ENCODE results near the gene ZNF281.

Gene ZNF281

DNA sequence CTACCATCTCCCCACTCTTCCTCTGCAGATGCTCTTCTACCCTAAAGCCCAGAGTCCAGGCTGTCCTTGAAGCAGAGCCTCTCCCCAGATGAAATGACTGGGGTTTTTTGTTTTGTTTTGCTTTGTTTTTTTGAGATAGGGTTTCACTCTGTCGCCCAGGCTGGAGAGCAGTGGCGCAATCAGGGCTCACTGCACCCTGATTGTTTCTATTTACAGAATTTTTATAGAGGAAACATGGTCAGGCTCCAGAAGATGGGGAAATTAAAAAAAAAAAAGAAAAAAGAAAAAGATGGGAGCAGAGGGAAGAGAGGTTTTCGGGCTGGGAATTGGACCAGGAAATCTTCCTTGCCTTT lies 43.7 kb upstream of the ZNF281 start:
- Histone ChIP-seq H3K79me2 (ENCODE audit: control insufficient read depth, insufficient read depth, low read length, poor library complexity) (no peaks in the 10 kb centered on the region), H2BK5ac (ENCODE audit: low read depth, low read length, poor library complexity) (no peak overlapping the region), H2AFZ (ENCODE audit: insufficient read depth, low read length, poor library complexity) (no peak overlapping the region), H4K12ac (ENCODE audit: low read depth, low read length) (no peak overlapping the region), H3K23ac (ENCODE audit: low read length) (no peak overlapping the region), H3K27me3 (ENCODE audit: insufficient read depth, low read length) (no peaks in the 10 kb centered on the region), H3K18ac (ENCODE audit: low read length) (no peak overlapping the region), H3K4ac (ENCODE audit: low read depth, low read length) (no peak overlapping the region), H3K14ac (ENCODE audit: low read length) (no peak overlapping the region), H2BK12ac (ENCODE audit: low read length) (no peak overlapping the region), H3K79me1 (ENCODE audit: low read length) (no peaks in the 10 kb centered on the region), H3K36me3 (ENCODE audit: control insufficient read depth in 1 of 2, insufficient read depth in 2 of 2, low read length in 2 of 2) (no peaks in the 10 kb centered on the region), H2AK5ac (ENCODE audit: low read length) (no peak overlapping the region), H4K91ac (ENCODE audit: low read depth, low read length) (no peak overlapping the region), H3K4me1 (ENCODE audit: control insufficient read depth in 1 of 2, insufficient read depth in 2 of 2, low read length in 2 of 2) (no peaks in the 10 kb centered on the region), H3K4me2 (ENCODE audit: low read length) (no peak overlapping the region), H3K9me3 (ENCODE audit: insufficient read depth, low read depth, low read length) (no peaks in the 10 kb centered on the region), H3K9ac (ENCODE audit: low read length) (no peak overlapping the region), H3K4me3 (ENCODE audit: low read depth, low read length) (no peak overlapping the region), H3K27ac (ENCODE audit: low read depth, low read length) (no peak overlapping the region), H2BK120ac (ENCODE audit: insufficient read depth, low read length, poor library complexity) (no peak overlapping the region), H4K8ac (ENCODE audit: low read depth, low read length) (no peak overlapping the region)
- WGBS (ENCODE audit: extremely low coverage, insufficient coverage, insufficient read length), result no CpG with 5 or more reads among the region's 3 CpGs
- no peak for DNase-seq

GRCh38 chr1:200452850-200453552 lies 43.2 kb upstream of the ZNF281 start:
- no peak overlapping the region for H3K14ac ChIP-seq (ENCODE audit: low read length)
- H4K12ac ChIP-seq (ENCODE audit: low read depth, low read length), result no peak overlapping the region
- no peak overlapping the region for H2AFZ ChIP-seq (ENCODE audit: insufficient read depth, low read length, poor library complexity)
- H3K4me1 ChIP-seq (ENCODE audit: control insufficient read depth in 1 of 2, insufficient read depth in 2 of 2, low read length in 2 of 2), result no peaks in the 10 kb centered on the region
- no peak overlapping the region for H3K4me3 ChIP-seq (ENCODE audit: low read depth, low read length)
- H2AK5ac ChIP-seq (ENCODE audit: low read length), result no peak overlapping the region
- H3K79me2 ChIP-seq (ENCODE audit: control insufficient read depth, insufficient read depth, low read length, poor library complexity), result no peaks in the 10 kb centered on the region
- H3K9me3 ChIP-seq (ENCODE audit: insufficient read depth, low read depth, low read length), result no peaks in the 10 kb centered on the region
- WGBS (ENCODE audit: extremely low coverage, insufficient coverage, insufficient read length), result 100% methylated on average over 1 of the region's 8 CpGs
- no peak overlapping the region for H2BK5ac ChIP-seq (ENCODE audit: low read depth, low read length, poor library complexity)
- no peaks in the 10 kb centered on the region for H3K27me3 ChIP-seq (ENCODE audit: insufficient read depth, low read length)
- no peak overlapping the region for H3K4ac ChIP-seq (ENCODE audit: low read depth, low read length)
- no peak overlapping the region for H3K9ac ChIP-seq (ENCODE audit: low read length)
- H3K27ac ChIP-seq (ENCODE audit: low read depth, low read length), result no peak overlapping the region
- H3K36me3 ChIP-seq (ENCODE audit: control insufficient read depth in 1 of 2, insufficient read depth in 2 of 2, low read length in 2 of 2), result no peaks in the 10 kb centered on the region
- H3K79me1 ChIP-seq (ENCODE audit: low read length), result no peaks in the 10 kb centered on the region
- no peak overlapping the region for H2BK12ac ChIP-seq (ENCODE audit: low read length)
- H4K91ac ChIP-seq (ENCODE audit: low read depth, low read length), result no peak overlapping the region
- DNase-seq, result no peak
- H3K18ac ChIP-seq (ENCODE audit: low read length), result no peak overlapping the region
- H3K23ac ChIP-seq (ENCODE audit: low read length), result no peak overlapping the region
- no peak overlapping the region for H4K8ac ChIP-seq (ENCODE audit: low read depth, low read length)
- no peak overlapping the region for H3K4me2 ChIP-seq (ENCODE audit: low read length)
- no peak overlapping the region for H2BK120ac ChIP-seq (ENCODE audit: insufficient read depth, low read length, poor library complexity)

GRCh38 chr1:200448034-200448762 lies 38.4 kb upstream of the ZNF281 start:
- H3K23ac ChIP-seq (ENCODE audit: low read length), result no peak overlapping the region
- DNase-seq, result no peak
- no peak overlapping the region for H4K91ac ChIP-seq (ENCODE audit: low read depth, low read length)
- no peak overlapping the region for H3K9ac ChIP-seq (ENCODE audit: low read length)
- no peaks in the 10 kb centered on the region for H3K4me1 ChIP-seq (ENCODE audit: control insufficient read depth in 1 of 2, insufficient read depth in 2 of 2, low read length in 2 of 2)
- H3K4me3 ChIP-seq (ENCODE audit: low read depth, low read length), result no peak overlapping the region
- no peak overlapping the region for H4K12ac ChIP-seq (ENCODE audit: low read depth, low read length)
- H3K18ac ChIP-seq (ENCODE audit: low read length), result no peak overlapping the region
- no peak overlapping the region for H3K4me2 ChIP-seq (ENCODE audit: low read length)
- H3K27me3 ChIP-seq (ENCODE audit: insufficient read depth, low read length), result no peaks in the 10 kb centered on the region
- H2BK5ac ChIP-seq (ENCODE audit: low read depth, low read length, poor library complexity), result no peak overlapping the region
- H2BK12ac ChIP-seq (ENCODE audit: low read length), result no peak overlapping the region
- no CpG with 5 or more reads among the region's 6 CpGs for WGBS (ENCODE audit: extremely low coverage, insufficient coverage, insufficient read length)
- H3K4ac ChIP-seq (ENCODE audit: low read depth, low read length), result no peak overlapping the region
- H2AFZ ChIP-seq (ENCODE audit: insufficient read depth, low read length, poor library complexity), result no peak overlapping the region
- H2BK120ac ChIP-seq (ENCODE audit: insufficient read depth, low read length, poor library complexity), result no peak overlapping the region
- H3K27ac ChIP-seq (ENCODE audit: low read depth, low read length), result no peak overlapping the region
- no peak overlapping the region for H3K14ac ChIP-seq (ENCODE audit: low read length)
- H3K36me3 ChIP-seq (ENCODE audit: control insufficient read depth in 1 of 2, insufficient read depth in 2 of 2, low read length in 2 of 2), result no peaks in the 10 kb centered on the region
- H4K8ac ChIP-seq (ENCODE audit: low read depth, low read length), result no peak overlapping the region
- no peaks in the 10 kb centered on the region for H3K9me3 ChIP-seq (ENCODE audit: insufficient read depth, low read depth, low read length)
- no peaks in the 10 kb centered on the region for H3K79me1 ChIP-seq (ENCODE audit: low read length)
- H2AK5ac ChIP-seq (ENCODE audit: low read length), result no peak overlapping the region
- H3K79me2 ChIP-seq (ENCODE audit: control insufficient read depth, insufficient read depth, low read length, poor library complexity), result no peaks in the 10 kb centered on the region

GRCh38 chr1:200445213-200445612 lies 35.4 kb upstream of the ZNF281 start:
- H2AFZ ChIP-seq (ENCODE audit: insufficient read depth, low read length, poor library complexity), result no peak overlapping the region
- no peak overlapping the region for H3K18ac ChIP-seq (ENCODE audit: low read length)
- H2AK5ac ChIP-seq (ENCODE audit: low read length), result no peak overlapping the region
- H4K91ac ChIP-seq (ENCODE audit: low read depth, low read length), result no peak overlapping the region
- no peak overlapping the region for H3K4me2 ChIP-seq (ENCODE audit: low read length)
- no peak overlapping the region for H3K23ac ChIP-seq (ENCODE audit: low read length)
- no peak overlapping the region for H4K12ac ChIP-seq (ENCODE audit: low read depth, low read length)
- no peaks in the 10 kb centered on the region for H3K79me2 ChIP-seq (ENCODE audit: control insufficient read depth, insufficient read depth, low read length, poor library complexity)
- no peaks in the 10 kb centered on the region for H3K27me3 ChIP-seq (ENCODE audit: insufficient read depth, low read length)
- H3K79me1 ChIP-seq (ENCODE audit: low read length), result no peaks in the 10 kb centered on the region
- H3K9ac ChIP-seq (ENCODE audit: low read length), result no peak overlapping the region
- no peak overlapping the region for H2BK120ac ChIP-seq (ENCODE audit: insufficient read depth, low read length, poor library complexity)
- H3K36me3 ChIP-seq (ENCODE audit: control insufficient read depth in 1 of 2, insufficient read depth in 2 of 2, low read length in 2 of 2), result no peaks in the 10 kb centered on the region
- no peak overlapping the region for H3K4me3 ChIP-seq (ENCODE audit: low read depth, low read length)
- no peak overlapping the region for H3K14ac ChIP-seq (ENCODE audit: low read length)
- no peaks in the 10 kb centered on the region for H3K9me3 ChIP-seq (ENCODE audit: insufficient read depth, low read depth, low read length)
- H3K27ac ChIP-seq (ENCODE audit: low read depth, low read length), result no peak overlapping the region
- H2BK5ac ChIP-seq (ENCODE audit: low read depth, low read length, poor library complexity), result no peak overlapping the region
- H3K4me1 ChIP-seq (ENCODE audit: control insufficient read depth in 1 of 2, insufficient read depth in 2 of 2, low read length in 2 of 2), result no peaks in the 10 kb centered on the region
- WGBS (ENCODE audit: extremely low coverage, insufficient coverage, insufficient read length), result no CpG with 5 or more reads among the region's 1 CpG
- no peak overlapping the region for H3K4ac ChIP-seq (ENCODE audit: low read depth, low read length)
- DNase-seq, result no peak
- H2BK12ac ChIP-seq (ENCODE audit: low read length), result no peak overlapping the region
- no peak overlapping the region for H4K8ac ChIP-seq (ENCODE audit: low read depth, low read length)

All from trophoblast cell (in vitro differentiated cells and primary cell).